ENCODE results near the gene LTA.

Gene LTA

DNA sequence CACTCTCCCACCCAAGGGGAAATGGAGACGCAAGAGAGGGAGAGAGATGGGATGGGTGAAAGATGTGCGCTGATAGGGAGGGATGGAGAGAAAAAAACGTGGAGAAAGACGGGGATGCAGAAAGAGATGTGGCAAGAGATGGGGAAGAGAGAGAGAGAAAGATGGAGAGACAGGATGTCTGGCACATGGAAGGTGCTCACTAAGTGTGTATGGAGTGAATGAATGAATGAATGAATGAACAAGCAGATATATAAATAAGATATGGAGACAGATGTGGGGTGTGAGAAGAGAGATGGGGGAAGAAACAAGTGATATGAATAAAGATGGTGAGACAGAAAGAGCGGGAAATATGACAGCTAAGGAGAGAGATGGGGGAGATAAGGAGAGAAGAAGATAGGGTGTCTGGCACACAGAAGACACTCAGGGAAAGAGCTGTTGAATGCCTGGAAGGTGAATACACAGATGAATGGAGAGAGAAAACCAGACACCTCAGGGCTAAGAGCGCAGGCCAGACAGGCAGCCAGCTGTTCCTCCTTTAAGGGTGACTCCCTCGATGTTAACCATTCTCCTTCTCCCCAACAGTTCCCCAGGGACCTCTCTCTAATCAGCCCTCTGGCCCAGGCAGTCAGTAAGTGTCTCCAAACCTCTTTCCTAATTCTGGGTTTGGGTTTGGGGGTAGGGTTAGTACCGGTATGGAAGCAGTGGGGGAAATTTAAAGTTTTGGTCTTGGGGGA, 4.0 kb downstream of the LTA start:
- no peak for ATAC-seq

GRCh38 chr6:31576897-31577578, 4.9 kb downstream of the LTA start:
- ATAC-seq, result no peak
- no peak for TF ChIP-seq PATZ1 (CRISPR knock-in tag; IDR thresholded peaks at IDR 0.05; ENCODE audit: borderline replicate concordance)

More for the DNA sequence above, 4.0 kb downstream of the LTA start:
- no peak for TF ChIP-seq TCF4 (CRISPR knock-in tag; IDR thresholded peaks at IDR 0.05; ENCODE audit: borderline replicate concordance)
- TF ChIP-seq ESRRG (CRISPR knock-in tag; IDR thresholded peaks at IDR 0.05), result no peak
- no peak for TF ChIP-seq PATZ1 (CRISPR knock-in tag; IDR thresholded peaks at IDR 0.05; ENCODE audit: borderline replicate concordance)
- TF ChIP-seq, protein P1, sequence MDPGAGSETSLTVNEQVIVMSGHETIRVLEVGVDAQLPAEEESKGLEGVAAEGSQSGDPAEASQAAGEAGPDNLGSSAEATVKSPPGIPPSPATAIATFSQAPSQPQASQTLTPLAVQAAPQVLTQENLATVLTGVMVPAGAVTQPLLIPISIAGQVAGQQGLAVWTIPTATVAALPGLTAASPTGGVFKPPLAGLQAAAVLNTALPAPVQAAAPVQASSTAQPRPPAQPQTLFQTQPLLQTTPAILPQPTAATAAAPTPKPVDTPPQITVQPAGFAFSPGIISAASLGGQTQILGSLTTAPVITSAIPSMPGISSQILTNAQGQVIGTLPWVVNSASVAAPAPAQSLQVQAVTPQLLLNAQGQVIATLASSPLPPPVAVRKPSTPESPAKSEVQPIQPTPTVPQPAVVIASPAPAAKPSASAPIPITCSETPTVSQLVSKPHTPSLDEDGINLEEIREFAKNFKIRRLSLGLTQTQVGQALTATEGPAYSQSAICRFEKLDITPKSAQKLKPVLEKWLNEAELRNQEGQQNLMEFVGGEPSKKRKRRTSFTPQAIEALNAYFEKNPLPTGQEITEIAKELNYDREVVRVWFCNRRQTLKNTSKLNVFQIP (CRISPR knock-in tag; IDR thresholded peaks at IDR 0.05; ENCODE audit: borderline replicate concordance, low read depth), result no peak
- TF ChIP-seq, protein P2, sequence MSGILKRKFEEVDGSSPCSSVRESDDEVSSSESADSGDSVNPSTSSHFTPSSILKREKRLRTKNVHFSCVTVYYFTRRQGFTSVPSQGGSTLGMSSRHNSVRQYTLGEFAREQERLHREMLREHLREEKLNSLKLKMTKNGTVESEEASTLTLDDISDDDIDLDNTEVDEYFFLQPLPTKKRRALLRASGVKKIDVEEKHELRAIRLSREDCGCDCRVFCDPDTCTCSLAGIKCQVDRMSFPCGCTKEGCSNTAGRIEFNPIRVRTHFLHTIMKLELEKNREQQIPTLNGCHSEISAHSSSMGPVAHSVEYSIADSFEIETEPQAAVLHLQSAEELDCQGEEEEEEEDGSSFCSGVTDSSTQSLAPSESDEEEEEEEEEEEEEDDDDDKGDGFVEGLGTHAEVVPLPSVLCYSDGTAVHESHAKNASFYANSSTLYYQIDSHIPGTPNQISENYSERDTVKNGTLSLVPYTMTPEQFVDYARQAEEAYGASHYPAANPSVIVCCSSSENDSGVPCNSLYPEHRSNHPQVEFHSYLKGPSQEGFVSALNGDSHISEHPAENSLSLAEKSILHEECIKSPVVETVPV (CRISPR knock-in tag; IDR thresholded peaks at IDR 0.05), result no peak
- no peak for TF ChIP-seq ZFP3 (CRISPR knock-in tag; IDR thresholded peaks at IDR 0.05)
- TF ChIP-seq SNAI2 (CRISPR knock-in tag; IDR thresholded peaks at IDR 0.05), result no peak
- no peak for TF ChIP-seq ZC3H10 (CRISPR knock-in tag; IDR thresholded peaks at IDR 0.05)
- no peak for TF ChIP-seq TOX (CRISPR knock-in tag; IDR thresholded peaks at IDR 0.05; ENCODE audit: borderline replicate concordance)
- TF ChIP-seq ZNF8 (CRISPR knock-in tag; IDR thresholded peaks at IDR 0.05), result no peak
- TF ChIP-seq, protein P3, sequence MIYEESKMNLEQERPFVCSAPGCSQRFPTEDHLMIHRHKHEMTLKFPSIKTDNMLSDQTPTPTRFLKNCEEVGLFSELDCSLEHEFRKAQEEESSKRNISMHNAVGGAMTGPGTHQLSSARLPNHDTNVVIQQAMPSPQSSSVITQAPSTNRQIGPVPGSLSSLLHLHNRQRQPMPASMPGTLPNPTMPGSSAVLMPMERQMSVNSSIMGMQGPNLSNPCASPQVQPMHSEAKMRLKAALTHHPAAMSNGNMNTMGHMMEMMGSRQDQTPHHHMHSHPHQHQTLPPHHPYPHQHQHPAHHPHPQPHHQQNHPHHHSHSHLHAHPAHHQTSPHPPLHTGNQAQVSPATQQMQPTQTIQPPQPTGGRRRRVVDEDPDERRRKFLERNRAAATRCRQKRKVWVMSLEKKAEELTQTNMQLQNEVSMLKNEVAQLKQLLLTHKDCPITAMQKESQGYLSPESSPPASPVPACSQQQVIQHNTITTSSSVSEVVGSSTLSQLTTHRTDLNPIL (CRISPR knock-in tag; IDR thresholded peaks at IDR 0.05; ENCODE audit: low read depth), result no peak
- no peak for TF ChIP-seq GLIS3 (CRISPR knock-in tag; IDR thresholded peaks at IDR 0.05)
- no peak for TF ChIP-seq RARB (CRISPR knock-in tag; IDR thresholded peaks at IDR 0.05)

DNA sequence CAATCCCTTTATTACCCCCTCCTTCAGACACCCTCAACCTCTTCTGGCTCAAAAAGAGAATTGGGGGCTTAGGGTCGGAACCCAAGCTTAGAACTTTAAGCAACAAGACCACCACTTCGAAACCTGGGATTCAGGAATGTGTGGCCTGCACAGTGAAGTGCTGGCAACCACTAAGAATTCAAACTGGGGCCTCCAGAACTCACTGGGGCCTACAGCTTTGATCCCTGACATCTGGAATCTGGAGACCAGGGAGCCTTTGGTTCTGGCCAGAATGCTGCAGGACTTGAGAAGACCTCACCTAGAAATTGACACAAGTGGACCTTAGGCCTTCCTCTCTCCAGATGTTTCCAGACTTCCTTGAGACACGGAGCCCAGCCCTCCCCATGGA, 5.5 kb downstream of the LTA start:
- no peak for ATAC-seq
- TF ChIP-seq CSDC2 (CRISPR knock-in tag; IDR thresholded peaks at IDR 0.05) (no peak), RARB (CRISPR knock-in tag; IDR thresholded peaks at IDR 0.05) (no peak), SNAI2 (CRISPR knock-in tag; IDR thresholded peaks at IDR 0.05) (no peak), ZNF8 (CRISPR knock-in tag; IDR thresholded peaks at IDR 0.05) (no peak), PPARA (CRISPR knock-in tag; IDR thresholded peaks at IDR 0.05; ENCODE audit: borderline replicate concordance) (no peak), ISL1 (CRISPR knock-in tag; IDR thresholded peaks at IDR 0.05) (no peak), ZFP3 (CRISPR knock-in tag; IDR thresholded peaks at IDR 0.05) (no peak), BACH2 (CRISPR knock-in tag; IDR thresholded peaks at IDR 0.05; ENCODE audit: borderline replicate concordance) (no peak), ARNTL (CRISPR knock-in tag; IDR thresholded peaks at IDR 0.05; ENCODE audit: borderline replicate concordance, low read depth) (no peak), ZNF70 (CRISPR knock-in tag; IDR thresholded peaks at IDR 0.05) (no peak), ESRRG (CRISPR knock-in tag; IDR thresholded peaks at IDR 0.05) (no peak)
- TF ChIP-seq, protein P2 (CRISPR knock-in tag; IDR thresholded peaks at IDR 0.05), result no peak
- TF ChIP-seq, protein P1 (CRISPR knock-in tag; IDR thresholded peaks at IDR 0.05; ENCODE audit: borderline replicate concordance, low read depth), result no peak
- TF ChIP-seq, protein P4, sequence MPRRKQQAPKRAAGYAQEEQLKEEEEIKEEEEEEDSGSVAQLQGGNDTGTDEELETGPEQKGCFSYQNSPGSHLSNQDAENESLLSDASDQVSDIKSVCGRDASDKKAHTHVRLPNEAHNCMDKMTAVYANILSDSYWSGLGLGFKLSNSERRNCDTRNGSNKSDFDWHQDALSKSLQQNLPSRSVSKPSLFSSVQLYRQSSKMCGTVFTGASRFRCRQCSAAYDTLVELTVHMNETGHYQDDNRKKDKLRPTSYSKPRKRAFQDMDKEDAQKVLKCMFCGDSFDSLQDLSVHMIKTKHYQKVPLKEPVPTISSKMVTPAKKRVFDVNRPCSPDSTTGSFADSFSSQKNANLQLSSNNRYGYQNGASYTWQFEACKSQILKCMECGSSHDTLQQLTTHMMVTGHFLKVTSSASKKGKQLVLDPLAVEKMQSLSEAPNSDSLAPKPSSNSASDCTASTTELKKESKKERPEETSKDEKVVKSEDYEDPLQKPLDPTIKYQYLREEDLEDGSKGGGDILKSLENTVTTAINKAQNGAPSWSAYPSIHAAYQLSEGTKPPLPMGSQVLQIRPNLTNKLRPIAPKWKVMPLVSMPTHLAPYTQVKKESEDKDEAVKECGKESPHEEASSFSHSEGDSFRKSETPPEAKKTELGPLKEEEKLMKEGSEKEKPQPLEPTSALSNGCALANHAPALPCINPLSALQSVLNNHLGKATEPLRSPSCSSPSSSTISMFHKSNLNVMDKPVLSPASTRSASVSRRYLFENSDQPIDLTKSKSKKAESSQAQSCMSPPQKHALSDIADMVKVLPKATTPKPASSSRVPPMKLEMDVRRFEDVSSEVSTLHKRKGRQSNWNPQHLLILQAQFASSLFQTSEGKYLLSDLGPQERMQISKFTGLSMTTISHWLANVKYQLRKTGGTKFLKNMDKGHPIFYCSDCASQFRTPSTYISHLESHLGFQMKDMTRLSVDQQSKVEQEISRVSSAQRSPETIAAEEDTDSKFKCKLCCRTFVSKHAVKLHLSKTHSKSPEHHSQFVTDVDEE (CRISPR knock-in tag; IDR thresholded peaks at IDR 0.05), result no peak

Data from SK-N-SH treated with all-trans-retinoic acid at 6 μM for 48 hours (cell line).